ENCODE data around the gene GTPBP2. TPM values are rescaled to one million over a fixed set of nuclear protein-coding genes. Genes with fewer than 3 reads are reported as not detected.

GTPBP2 gene
- total and polyA plus RNA-seq, 2 donors (not counting 1 experiment from before 2014, with no cell fraction given): 80.8 to 103 TPM

- WGBS (ENCODE audit: insufficient coverage): 96% methylated on average over 8 of the region's 10 CpGs
- H3K27ac ChIP-seq (ENCODE audit: low read length in 2 of 2): no peak overlapping the region
- Mint-ChIP-seq H3K27me3 (no peaks in the 10 kb centered on the region), H3K4me3 (no peak overlapping the region), H3K4me1 (peaks cover 7% of the 10 kb centered on the region), H3K9me3 (ENCODE audit: insufficient read depth) (no peaks in the 10 kb centered on the region), H3K27ac (no peak overlapping the region)
- H2AFZ ChIP-seq (ENCODE audit: insufficient read depth, low read depth, low read length, poor library complexity, severe bottlenecking): no peak overlapping the region
- no peak for DNase-seq
- H3K79me2 ChIP-seq (ENCODE audit: control insufficient read depth, insufficient read depth, low read length): peaks cover 6% of the 10 kb centered on the region
- TF ChIP-seq EZH2 (IDR thresholded peaks at IDR 0.05; ENCODE audit: borderline replicate concordance, insufficient read depth, low read depth, low read length, poor library complexity, severe bottlenecking): no peak
- no peak for TF ChIP-seq CTCF (IDR thresholded peaks at IDR 0.05)
- ChIA-PET CTCF (interaction anchor here (0.6 kb wide), 1 partner anchor 258 kb away, joined by 3 read pairs; no protein-coding TSS in a partner anchor), POLR2A (no interaction called here)
- intact Hi-C loops (cut with micrococcal nuclease): loop anchor here (10.0 kb wide), 1 partner anchor 397 kb away; the partner anchor contains the start of gene DNPH1
- no peak overlapping the region for H3K4me2 ChIP-seq (replicated peaks; ENCODE audit: low read depth, low read length, poor library complexity, severe bottlenecking)
- no peak overlapping the region for H3K4me3 ChIP-seq (ENCODE audit: control extremely low read depth in 1 of 5, extremely low read depth in 1 of 5, insufficient read depth in 1 of 5, low read depth in 2 of 5, low read length in 4 of 5)
- peaks cover 0 to 60% of the 10 kb centered on the region in 2 experiments for H3K36me3 ChIP-seq (replicated peaks in 1 of 2; ENCODE audit: control extremely low read depth in 1 of 2, control insufficient read depth in 1 of 2, extremely low read depth in 1 of 2, insufficient read depth in 2 of 2, low read length in 1 of 2)
- H3K9ac ChIP-seq (ENCODE audit: low read length): no peak overlapping the region
- no peaks in the 10 kb centered on the region for H3K27me3 ChIP-seq (replicated peaks in 1 of 4; ENCODE audit: control extremely low read depth in 1 of 4, control insufficient read depth in 3 of 4, insufficient read depth in 4 of 4, low read length in 3 of 4)
- ATAC-seq (ENCODE audit: low read depth): no peak
- H3K4me1 ChIP-seq (ENCODE audit: control insufficient read depth in 2 of 2, insufficient read depth in 2 of 2, low read length in 2 of 2): peaks cover 4 to 5% of the 10 kb centered on the region in 2 donors
- peaks cover under 1% of the 10 kb centered on the region for H4K20me1 ChIP-seq (ENCODE audit: control insufficient read depth, insufficient read depth, low read length, poor library complexity, severe bottlenecking)
- no peaks in the 10 kb centered on the region for H3K9me3 ChIP-seq (ENCODE audit: control extremely low read depth in 1 of 3, control insufficient read depth in 2 of 3, insufficient read depth in 1 of 3, low read length in 2 of 3)
These were observed 7.3 kb downstream of the GTPBP2 start for GRCh38 chr6:43621836-43622180.

- no peak overlapping the region for H3K27ac ChIP-seq (ENCODE audit: low read length in 2 of 2)
- POLR2A ChIA-PET: no interaction called here
- intact Hi-C loops (cut with micrococcal nuclease): loop anchor here (10.0 kb wide), 1 partner anchor 396 kb away; the partner anchor contains the start of gene DNPH1
These were observed 7.8 kb downstream of the GTPBP2 start for GRCh38 chr6:43621078-43621835.

More at GRCh38 chr6:43621078-43621835, 7.8 kb downstream of the GTPBP2 start:
- Mint-ChIP-seq H3K9me3 (ENCODE audit: insufficient read depth) (no peaks in the 10 kb centered on the region), H3K27me3 (no peaks in the 10 kb centered on the region), H3K4me3 (no peak overlapping the region), H3K4me1 (peaks cover 6% of the 10 kb centered on the region), H3K27ac (peak overlapping the region; percentile 32)
- H3K4me1 ChIP-seq (ENCODE audit: control insufficient read depth in 2 of 2, insufficient read depth in 2 of 2, low read length in 2 of 2): peaks cover 3 to 4% of the 10 kb centered on the region in 2 donors
- peaks cover 5% of the 10 kb centered on the region for H3K79me2 ChIP-seq (ENCODE audit: control insufficient read depth, insufficient read depth, low read length)
- no peaks in the 10 kb centered on the region for H3K27me3 ChIP-seq (replicated peaks in 1 of 4; ENCODE audit: control extremely low read depth in 1 of 4, control insufficient read depth in 3 of 4, insufficient read depth in 4 of 4, low read length in 3 of 4)
- no peak overlapping the region for H3K4me2 ChIP-seq (replicated peaks; ENCODE audit: low read depth, low read length, poor library complexity, severe bottlenecking)
- H3K36me3 ChIP-seq (replicated peaks in 1 of 2; ENCODE audit: control extremely low read depth in 1 of 2, control insufficient read depth in 1 of 2, extremely low read depth in 1 of 2, insufficient read depth in 2 of 2, low read length in 1 of 2): peaks cover 2 to 57% of the 10 kb centered on the region in 2 experiments
- no peak overlapping the region for H2AFZ ChIP-seq (ENCODE audit: insufficient read depth, low read depth, low read length, poor library complexity, severe bottlenecking)
- no peak overlapping the region for H3K9ac ChIP-seq (ENCODE audit: low read length)
- CTCF ChIA-PET: interaction anchor here (3.9 kb wide), 1 partner anchor 13 kb away, joined by 20 read pairs; no protein-coding TSS in a partner anchor
- no peak for DNase-seq
- no peaks in the 10 kb centered on the region for H3K9me3 ChIP-seq (ENCODE audit: control extremely low read depth in 1 of 3, control insufficient read depth in 2 of 3, insufficient read depth in 1 of 3, low read length in 2 of 3)
- TF ChIP-seq EZH2 (IDR thresholded peaks at IDR 0.05; ENCODE audit: borderline replicate concordance, insufficient read depth, low read depth, low read length, poor library complexity, severe bottlenecking): no peak
- TF ChIP-seq CTCF (IDR thresholded peaks at IDR 0.05): no peak
- WGBS (ENCODE audit: insufficient coverage): 98% methylated on average over 11 of the region's 12 CpGs
- H3K4me3 ChIP-seq (ENCODE audit: control extremely low read depth in 1 of 5, extremely low read depth in 1 of 5, insufficient read depth in 1 of 5, low read depth in 2 of 5, low read length in 4 of 5): no peak overlapping the region
- H4K20me1 ChIP-seq (ENCODE audit: control insufficient read depth, insufficient read depth, low read length, poor library complexity, severe bottlenecking): no peaks in the 10 kb centered on the region
- ATAC-seq (ENCODE audit: low read depth): no peak
